HL-60/S4 (cell line): ENCODE data around the gene MAP7D1.
"Not testable (repeated sequence)": the region's sequence is repeated elsewhere in the genome, so short reads cannot be mapped to it uniquely, and the experiment has no call there.

Experiments
- in situ Hi-C: fragments of 300-500 bp; cut with MboI; formaldehyde crosslinking; loops from 2 replicates; pipeline ENCODE4 v1.14.3; 2022; ENCODE audit warnings: low sequenced_read_pairs

Gene MAP7D1

DNA sequence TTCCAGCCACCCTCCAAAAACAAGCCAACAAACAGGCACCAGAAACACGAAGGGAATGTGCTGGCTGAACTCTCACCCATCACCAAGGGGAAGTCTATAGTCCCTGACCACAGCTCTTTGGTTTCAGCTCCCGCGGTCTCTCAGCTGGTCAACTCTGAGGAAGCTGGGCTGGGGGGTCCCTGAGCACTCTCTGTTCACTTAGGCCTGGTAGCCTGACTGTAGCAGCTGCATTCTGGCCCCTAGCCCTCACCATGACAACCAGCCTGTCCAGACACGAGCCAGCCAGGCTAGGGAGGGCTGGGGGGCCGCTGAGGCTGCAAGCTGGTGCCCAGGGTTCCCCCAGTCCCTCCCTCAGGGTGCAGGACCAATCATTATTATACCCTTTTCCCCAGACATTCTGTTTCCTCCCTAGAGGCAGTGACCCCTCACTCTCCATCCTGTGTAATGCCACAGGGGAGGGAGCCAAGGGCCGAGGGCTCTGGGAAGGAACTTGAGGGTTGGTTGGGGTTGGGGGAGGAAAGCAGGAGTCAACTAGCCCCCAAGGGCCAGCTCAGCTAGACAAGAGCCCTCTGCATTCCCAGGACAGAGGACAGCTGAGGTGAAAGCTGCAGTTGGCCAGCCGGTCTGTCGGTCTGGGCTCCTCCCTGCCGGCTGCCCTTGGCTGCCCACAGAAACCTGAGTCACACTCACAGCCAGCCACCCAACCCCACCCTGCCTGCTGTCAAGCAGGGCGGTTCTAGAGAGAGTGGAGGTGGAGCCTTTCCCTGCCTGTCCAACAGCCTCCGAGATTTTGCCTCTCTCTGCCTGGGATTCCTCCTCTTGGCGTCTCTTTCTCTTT, 5.4 kb upstream of the MAP7D1 start:
- in situ Hi-C loops = loop anchor here (5.0 kb wide), 1 partner anchor 37 kb away; no protein-coding TSS in a partner anchor

GRCh38 chr1:36151134-36151844, 4.7 kb upstream of the MAP7D1 start:
- in situ Hi-C loops = loop anchor here (5.0 kb wide), 1 partner anchor 36 kb away; no protein-coding TSS in a partner anchor

- in situ Hi-C loops = loop anchor here (5.0 kb wide), 1 partner anchor 35 kb away; no protein-coding TSS in a partner anchor
Observed at GRCh38 chr1:36151845-36152203, 4.1 kb upstream of the MAP7D1 start.

DNA sequence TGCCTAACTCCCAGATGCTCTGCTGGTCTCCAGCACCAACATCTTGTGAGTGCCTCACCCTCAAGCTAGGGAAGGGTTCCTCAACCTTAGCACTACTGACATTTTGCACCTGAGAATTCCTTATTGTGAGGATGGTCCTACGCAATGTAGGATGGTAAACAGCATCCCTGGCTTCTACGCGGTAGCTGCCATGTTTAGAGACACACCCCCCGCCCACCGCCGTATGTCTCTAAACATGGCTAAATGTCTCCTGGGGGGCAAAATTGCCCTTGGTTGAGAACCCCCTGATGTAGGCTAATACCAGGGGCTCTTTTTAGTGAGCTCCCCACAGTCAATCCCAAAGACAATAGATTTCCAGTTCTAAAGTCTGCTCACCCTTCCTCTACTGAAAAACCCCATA, 2.5 kb upstream of the MAP7D1 start:
- in situ Hi-C loops = loop anchor here (5.0 kb wide), 1 partner anchor 34 kb away; no protein-coding TSS in a partner anchor

DNA sequence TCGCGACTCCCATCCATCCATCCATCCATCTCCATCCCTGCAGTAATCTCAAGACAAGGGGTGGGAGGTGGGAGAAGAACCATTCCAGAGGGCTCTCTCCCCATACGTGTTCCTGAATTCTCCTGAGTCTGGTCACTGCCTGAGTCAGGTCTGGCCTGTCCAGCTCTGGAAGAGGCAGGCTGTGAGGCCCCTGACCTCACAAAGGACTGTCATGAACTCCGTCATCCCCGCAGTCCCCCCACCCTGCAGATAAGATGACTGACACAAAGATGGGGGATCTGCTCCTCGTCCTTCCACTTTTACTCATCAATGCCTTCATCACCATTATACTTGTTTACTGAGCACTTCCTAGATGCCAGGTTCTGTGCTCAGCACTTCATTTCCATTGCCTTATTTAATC, 1.6 kb upstream of the MAP7D1 start:
- in situ Hi-C loops = loop anchor here (5.0 kb wide), 1 partner anchor 33 kb away; no protein-coding TSS in a partner anchor

- in situ Hi-C loops = loop anchor here (5.0 kb wide), 1 partner anchor 32 kb away; no protein-coding TSS in a partner anchor
Observed at GRCh38 chr1:36154765-36155407, 1.1 kb upstream of the MAP7D1 start.

DNA sequence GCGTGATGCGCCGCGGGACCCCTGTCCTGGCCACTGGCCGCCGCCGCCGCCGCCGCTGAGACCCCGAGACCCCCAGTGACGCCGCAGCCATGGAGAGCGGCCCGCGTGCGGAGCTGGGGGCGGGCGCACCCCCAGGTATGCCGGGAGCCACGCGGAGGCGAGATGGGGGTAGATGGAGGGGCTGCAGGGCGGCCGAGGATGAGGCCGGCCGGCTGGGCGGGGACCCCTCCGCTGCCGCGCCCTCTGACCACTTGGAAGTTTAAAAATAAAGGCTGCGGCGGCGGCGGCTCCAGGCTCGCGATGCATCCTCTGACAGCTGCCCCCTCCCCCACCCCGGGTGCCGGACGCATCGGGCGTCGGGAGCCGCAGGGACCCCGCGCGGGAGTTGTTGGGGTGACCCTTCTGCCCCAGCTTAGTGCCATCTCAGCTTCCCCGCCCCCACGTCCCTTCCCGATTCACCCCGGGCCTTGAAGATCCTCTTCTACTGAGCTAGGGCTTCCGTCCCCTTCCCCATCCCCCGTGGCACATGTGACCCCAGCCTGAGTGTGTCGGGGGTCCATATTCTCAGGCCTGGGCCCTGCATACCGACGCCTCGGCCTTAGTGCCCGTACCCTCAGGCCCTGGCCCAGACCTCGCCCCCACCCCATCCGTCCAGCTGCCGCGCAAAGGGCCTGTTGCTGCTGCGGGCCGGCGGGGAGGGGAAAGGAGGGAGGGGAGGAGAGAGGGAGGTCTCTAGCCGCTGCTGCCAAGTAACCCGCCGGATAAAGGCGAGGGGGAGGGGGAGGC, 562 bp downstream of the MAP7D1 start:
- in situ Hi-C loops = no loop called here

DNA sequence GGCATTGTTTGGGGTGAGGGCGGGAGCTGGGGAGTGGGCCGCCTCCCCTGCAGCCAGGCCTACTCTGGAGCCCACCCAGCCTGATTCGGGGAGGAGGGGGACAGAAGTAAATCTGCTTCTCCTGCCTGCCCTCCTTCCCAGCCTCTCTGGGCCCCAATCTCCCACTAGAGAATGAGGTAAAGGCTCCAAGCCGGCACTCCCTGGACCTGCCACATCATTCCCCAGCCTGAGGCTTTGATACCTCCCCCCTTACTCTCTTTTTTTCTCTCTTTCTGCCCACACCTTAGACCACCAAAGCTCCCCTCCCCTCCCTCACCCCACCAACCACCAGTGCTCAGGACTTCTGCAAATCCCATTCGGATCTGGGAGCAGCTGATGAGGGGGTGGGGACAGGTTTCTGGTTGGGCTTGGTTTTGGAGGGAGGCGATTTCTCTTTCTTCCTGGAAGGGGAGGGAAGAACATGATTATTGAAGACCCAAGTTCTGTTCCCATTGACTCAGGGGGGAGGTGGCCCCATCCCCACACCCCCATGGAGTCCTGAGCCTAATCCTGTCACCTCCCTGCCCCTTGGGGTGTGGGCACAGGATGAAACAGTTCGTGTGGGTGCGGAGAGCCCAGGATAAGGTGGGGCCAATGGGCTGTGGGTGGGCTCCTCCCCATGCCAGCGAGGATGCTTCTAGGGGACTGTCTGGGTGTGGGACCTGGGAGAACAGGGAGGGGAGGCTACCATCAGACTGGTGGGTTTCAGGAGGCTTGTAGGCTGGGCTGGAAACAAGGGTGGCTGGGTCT, 1.3 kb downstream of the MAP7D1 start:
- in situ Hi-C loops = no loop called here

- in situ Hi-C loops = no loop called here
Observed at GRCh38 chr1:36157973-36158826, 2.2 kb downstream of the MAP7D1 start.

- in situ Hi-C loops = not testable (repeated sequence)
Observed at GRCh38 chr1:36158827-36159252, 2.9 kb downstream of the MAP7D1 start.

GRCh38 chr1:36159614-36160387, 3.8 kb downstream of the MAP7D1 start:
- in situ Hi-C loops = no loop called here

DNA sequence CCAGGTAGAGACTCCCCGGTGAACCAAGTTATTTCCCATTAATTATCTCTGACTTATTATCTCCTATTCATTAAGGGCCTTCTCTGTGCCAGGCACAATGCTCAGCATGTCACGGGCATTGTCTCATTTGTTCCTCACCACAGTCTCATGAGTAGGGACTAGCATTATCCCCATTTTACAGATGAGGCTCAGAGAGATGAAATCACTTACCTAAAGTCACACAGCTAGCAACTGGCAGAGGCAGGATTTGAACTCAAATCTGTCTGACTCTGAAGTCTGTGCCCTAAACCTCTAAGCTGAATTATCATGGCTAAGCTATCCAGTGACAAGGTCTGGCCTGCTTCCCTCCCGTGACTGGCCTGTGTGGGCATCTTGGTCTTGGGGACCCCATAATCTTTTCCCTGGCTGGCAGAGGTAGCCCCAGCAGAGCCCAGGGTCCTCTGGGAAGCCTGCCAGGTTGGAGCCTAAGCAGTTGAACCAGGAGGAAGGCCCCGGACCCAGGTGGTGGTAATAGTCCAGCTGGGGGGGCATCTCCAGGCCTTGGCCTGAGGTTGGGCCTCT, 4.5 kb downstream of the MAP7D1 start:
- in situ Hi-C loops = no loop called here

GRCh38 chr1:36160949-36161485, 5.1 kb downstream of the MAP7D1 start:
- in situ Hi-C loops = no loop called here

GRCh38 chr1:36161641-36162531, 5.9 kb downstream of the MAP7D1 start:
- in situ Hi-C loops = no loop called here

DNA sequence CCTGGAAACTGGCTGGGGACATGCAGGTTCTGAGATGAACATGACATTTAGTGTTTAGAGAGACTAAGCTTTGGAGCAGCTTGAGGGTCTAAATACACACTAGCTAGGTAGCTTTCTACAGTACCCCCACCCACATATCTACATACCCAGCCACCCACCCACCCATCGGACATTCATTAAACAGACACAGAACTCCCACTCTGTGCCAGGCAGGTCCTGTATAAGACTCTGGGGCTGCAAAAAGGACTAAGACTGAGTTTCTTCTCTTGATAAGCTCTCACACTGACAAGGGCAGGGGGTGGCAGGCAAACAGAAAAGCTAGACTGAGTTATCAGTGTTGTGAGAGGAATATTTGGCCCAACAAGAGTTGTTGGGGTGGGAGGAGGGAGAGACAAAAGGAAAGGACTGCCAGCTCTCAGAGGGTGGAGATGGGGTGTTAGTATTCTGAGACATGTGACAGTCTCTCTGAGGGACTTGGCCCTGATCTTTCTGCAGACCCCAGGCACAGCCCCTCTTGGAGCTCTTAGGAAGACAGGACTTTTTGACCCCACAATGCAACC, 6.8 kb downstream of the MAP7D1 start:
- in situ Hi-C loops = no loop called here

- in situ Hi-C loops = no loop called here
Observed at GRCh38 chr1:36163426-36163825, 7.5 kb downstream of the MAP7D1 start.
